Stimulated activated CD8-positive, alpha-beta memory T cell treated with anti-CD3 and anti-CD28 coated beads, Interleukin-4, amount 100 ng/mL, for 48 hours (primary cell): ENCODE results near the gene IP6K1.
"Not testable (repeated sequence)": the region's sequence is repeated elsewhere in the genome, so short reads cannot be mapped to it uniquely, and the experiment has no call there.

ENCODE experiments used
- DNase-seq: peaks from one replicate; pipeline ENCODE4 v3.0.0-alpha.2; 2020

The IP6K1 gene

DNA sequence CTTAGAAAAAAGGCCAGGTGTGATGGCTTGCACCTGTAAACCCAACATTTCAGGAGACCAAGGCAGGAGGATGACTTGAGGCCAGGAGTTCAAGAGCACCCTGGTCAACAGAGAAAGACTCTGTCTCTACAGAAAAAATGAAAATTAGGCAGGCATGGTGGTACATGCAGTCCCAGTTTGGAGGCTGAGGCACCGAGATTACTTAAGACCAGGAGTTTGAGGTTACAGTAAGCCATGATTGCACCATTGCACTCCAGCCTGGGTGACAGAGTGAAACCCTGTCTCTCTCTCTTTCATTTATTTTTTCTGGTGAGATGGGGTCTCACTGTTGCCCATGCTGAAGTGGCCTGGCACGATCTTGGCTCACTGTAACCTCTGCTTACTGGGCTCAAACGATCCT, 24.7 kb downstream of the IP6K1 start:
- DNase-seq = no peak

DNA sequence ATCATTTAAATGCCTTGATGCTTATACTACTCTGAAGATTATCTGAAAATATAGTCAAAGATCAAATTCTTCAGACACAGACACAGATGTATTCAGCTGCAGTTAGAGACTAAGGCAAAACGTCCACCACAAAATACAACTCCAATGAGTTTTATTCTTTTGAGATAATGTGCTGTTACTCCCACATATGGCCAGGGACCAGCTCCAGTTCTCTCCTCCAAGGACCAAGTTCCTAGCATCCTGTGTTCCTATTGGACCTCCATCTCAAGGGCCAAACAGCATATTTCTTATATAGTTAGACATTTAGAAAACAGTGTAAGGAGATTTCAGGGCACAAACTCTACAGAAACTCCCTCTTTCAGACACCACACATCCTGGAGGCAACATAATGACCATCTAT, 27.1 kb downstream of the IP6K1 start:
- no peak for DNase-seq

DNA sequence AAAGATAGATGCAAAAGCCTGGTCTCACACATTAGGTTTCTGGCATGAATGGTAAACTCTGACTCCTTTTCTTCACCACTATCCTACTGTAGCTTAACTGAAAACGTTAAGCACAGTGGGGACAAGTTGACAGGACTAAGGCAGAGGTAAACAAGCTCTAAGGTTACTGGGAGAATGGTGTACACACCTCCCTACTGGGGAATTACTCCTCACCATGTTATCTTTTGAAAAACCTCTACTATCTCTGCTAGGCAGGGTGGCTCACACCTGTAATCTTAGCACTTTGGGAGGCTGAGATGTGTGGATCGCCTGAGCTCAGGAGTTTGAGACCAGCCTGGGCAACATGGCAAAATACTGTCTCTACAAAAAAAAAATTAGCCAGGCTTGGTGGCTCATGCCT, 29.1 kb downstream of the IP6K1 start:
- no peak for DNase-seq

DNA sequence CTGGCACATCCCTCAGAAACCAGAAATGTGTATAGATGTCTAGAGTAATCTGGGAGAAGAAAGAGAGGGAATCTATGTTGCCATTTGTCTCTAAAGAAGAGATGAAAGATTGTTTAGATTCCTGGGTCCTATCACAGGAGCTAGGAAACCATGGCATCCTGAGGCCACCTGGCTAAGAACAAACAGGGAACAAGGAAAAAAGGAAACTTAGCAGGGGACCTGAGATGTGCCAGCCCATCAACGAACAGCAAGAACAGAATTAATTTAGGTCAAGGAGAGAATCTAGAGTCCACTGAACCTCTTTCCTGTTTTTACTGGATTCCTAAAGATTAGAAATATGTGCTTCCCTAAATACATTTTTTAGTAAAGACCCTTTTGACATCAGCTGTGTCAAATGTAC, 30.3 kb downstream of the IP6K1 start:
- no peak for DNase-seq

DNA sequence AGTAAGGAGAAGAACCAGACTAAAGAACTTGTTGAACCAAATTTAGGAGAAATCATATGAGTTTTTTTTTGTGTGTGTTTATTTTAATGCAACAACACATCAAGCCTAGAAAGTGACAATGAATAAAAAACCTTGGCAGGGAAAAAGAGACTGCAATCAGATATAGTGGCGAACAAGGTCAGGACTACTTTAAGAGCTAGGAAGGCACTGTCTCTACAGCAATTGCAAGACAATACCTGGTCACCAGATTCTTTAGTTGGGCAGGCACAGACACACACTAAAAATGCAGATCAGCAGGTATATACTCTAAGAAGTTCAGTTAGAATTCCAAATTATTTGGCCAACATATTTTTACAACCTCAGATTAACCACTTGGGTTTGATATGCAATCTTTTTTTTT, 31.8 kb downstream of the IP6K1 start:
- DNase-seq = no peak

DNA sequence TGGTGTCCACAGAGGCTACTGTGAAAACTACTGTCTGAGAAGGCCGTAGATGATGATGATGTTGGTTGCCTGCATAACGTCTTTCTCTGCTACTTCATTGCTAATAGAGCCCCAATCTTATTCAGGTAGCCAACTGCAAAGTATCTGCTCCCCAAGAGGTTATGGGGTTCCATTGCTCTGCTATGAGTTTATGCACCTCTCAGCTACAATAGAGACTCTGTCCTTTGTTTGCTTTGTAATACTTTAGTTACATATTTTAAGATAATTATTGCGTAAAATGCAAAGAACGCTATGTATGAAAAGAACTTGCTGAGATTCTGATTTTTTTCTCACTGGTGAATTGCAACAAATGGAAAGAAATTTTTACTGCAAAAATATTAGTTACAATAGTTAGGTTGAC, 34.8 kb downstream of the IP6K1 start:
- no peak for DNase-seq

DNA sequence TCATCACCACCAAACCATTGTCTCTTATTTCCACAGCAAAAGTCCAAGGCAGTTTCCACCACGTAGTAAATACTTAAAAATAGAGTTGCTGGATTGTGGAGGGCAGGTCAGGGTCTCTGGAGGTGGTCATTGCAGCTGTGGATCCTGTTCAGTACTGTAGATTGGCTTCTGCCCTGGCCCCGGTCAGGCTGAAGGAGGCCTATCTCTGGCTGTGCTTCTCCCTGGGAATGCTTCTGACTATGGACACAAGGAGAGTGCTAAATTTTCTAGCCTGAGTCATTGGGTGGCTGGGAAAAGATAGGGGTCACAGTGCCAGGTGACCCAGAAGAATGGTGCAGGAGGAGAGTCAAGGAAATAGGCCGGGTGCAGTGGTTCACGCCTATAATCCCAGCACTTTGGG, 36.3 kb downstream of the IP6K1 start:
- no peak for DNase-seq

DNA sequence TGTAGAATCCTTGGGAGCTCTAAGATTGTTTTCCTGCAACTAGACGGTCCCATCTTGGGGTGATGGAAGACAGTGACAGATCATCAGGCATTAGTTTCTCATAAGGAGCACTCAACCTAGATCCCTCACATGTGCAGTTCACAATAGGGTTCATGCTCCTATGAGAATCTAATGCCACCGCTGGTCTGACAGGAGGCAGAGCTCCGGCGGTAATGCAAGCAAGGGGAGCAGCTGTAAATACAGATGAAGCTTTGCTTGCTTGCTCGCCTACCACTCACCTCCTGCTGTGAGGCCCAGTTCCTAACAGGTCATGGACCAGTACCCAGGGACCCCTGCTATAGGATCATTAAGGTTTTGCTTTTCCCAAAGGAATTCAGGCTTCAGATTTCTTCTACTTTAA, 37.5 kb downstream of the IP6K1 start:
- not testable (repeated sequence) for DNase-seq

DNA sequence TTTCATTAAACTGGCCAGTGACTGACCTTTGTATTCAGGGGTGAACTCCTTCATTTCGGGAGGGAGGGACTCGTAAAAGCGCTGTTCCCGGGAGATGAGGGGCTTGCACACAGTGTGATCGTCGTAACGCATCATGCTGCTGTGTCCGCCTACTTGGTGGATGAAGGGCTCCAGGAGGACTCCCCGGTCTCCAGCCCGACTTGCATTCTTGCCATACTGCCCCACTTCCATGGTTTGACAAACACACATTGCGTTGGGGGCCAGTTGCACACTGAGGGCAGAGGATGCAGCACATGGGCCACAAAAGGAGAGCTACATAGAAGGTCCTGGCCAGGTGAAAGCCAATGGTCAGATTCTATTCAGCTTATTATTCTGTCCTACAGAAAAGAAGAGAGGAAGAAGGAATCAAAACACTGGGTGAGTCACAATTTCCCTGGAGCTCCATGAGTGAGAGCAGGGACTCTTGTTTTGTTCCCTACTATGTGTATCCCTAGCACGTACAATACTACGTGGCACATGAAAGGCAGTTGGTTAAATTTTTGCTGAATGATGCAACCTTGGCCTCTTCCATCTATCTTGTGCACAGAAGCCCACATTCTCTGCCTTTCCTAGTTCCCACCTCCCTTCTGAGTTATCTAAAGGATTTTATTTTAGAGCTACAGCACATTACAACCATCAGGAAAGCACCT, 38.4 kb downstream of the IP6K1 start:
- DNase-seq = no peak

DNA sequence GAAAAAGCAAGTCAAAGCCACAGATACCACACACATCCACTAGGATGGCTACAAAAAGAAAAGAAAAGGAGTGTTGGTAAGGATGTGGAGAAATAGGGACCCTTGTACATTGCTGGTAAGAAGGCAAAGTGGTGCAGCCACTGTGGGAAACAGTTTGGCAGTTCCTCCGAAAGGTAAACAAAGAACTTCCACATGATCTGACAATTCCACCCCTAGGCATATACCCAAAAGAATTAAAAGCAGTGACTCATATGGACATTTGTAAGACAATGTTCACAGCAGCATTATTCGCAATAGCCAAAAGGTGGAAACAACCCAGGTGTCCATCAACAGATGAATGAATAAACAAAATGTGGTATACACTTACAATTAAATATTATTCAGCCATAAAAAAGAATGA, 40.4 kb downstream of the IP6K1 start:
- DNase-seq = no peak

DNA sequence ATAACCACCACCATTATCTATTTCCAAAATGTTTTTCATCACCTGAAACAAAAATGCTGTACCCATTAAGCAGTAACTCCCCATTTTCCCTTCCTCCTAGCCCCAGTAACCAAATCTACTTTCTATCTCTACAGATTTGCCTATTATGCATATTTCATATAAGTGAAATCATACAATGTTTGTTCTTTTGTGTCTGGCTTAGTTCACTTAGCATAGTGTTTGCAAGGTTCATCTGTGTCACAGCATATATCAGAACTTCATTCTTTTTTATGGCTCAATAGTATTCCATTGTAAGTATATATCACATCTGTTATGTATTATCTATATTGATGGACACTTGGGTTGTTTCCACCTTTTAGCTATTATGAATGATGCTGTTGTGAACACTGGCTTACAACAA, 45.9 kb downstream of the IP6K1 start:
- no peak for DNase-seq

DNA sequence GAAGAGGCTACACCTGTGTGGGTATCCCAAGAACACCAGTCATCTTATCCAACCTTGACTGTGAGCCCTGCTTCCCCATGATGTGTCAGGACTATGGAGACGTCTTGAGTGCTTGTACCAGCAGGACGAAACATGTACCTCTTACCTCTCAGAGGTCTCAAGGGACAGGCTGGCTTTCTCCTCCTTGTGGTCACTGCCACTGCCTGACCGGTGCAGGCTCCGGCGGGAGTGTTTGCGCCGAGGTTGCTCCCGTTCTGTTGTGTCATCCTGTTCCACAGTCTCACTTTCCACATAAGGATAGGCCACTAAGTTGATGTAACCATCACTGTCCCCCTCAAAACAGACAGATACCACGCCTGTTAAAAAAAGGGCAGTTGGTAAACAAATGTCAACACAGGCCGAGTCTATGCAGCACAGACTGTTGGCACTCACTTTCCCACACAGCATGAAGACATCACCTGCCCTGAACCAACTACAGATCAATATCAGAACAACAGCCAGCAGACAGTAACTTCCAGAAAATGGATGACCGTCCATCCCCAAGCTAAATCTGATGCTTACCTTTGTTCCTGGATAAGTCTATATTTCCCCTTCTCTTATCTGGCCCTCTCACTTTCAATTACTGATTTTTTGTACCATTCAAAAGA, 48.2 kb downstream of the IP6K1 start:
- no peak for DNase-seq

DNA sequence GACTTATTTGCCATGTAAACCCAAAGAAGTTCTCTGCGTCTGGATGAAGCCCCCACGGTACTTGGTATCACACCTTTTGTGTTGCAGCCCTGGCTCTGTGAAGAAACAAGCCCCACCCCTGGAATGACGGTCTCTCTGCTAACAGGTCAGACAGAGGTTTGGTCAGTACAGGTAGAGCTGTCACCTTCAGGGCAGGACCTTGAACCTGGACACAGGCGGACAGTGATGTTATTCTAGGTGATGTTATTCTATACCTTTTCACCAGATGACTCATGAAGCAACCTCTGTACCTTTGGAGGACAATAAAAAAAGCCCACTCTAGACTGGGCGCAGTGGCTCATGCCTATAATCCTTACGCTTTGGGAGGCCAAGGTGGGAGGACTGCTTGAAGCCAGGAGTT, 51.6 kb downstream of the IP6K1 start:
- no peak for DNase-seq

DNA sequence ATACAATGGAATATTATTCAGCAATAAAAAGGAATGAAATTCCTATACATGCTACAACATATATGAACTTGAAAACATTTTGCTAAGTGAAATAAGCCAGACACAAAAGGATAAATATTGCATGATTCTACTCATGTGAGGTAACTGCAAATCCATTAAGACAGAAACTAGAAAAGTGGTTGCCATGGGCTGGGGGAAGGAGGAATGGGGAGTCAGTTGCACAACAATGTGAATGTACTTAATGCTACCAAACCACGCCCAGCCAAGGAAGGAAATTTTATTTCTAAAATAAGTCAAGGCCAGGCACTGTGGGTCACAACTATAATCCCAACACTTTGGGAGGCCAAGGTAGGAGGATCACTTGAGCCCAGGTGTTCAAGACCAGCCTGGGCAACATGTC, 52.8 kb downstream of the IP6K1 start:
- no peak for DNase-seq

DNA sequence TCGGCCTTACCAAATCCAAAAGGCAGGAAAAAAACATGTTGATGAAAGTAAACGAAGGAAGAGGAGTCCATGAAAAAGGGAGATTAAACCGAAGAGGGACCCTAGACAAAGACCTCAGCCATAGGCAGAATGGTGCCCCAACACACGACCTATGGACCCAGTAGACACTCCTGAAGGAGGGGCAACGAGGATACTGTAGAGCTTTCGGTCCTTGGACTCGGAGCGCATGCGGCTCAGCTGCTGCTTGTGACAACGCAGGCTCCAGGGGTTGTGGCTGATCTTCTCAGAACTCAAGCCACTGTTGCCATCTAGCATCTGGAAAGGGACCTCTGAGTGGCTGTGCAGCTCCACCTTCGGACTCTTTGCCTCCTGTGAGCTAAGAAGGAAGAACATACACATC, 53.7 kb downstream of the IP6K1 start:
- no peak for DNase-seq

DNA sequence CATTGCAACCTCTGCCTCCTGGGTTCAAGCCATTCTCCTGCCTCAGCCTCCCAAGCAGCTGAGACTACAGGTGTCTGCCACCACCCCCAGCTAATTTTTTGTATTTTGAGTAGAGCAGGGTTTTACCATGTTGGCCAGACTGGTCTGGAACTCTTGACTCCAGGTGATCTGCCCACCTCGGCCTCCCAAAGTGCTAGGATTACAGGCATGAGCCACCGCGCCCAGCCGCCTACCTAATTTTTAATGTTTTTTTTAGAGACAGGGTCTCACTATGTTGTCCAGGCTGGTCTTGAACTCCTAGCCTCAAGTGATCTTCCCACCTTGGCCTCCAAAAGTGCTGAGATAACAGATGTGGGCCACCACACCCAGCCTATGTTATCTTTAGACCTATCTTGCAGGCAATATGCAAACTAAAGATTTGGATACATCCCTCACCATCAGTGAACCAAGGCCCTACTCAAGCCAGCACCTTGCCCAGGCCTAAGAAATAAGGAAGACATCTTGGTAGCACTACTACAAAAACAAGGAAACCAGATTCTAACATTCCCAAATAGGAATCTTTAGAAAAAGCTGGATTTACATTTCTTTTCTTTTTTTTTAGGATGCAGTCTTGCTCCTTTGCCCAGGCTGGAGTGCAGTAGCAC, 56.3 kb downstream of the IP6K1 start:
- DNase-seq = no peak

DNA sequence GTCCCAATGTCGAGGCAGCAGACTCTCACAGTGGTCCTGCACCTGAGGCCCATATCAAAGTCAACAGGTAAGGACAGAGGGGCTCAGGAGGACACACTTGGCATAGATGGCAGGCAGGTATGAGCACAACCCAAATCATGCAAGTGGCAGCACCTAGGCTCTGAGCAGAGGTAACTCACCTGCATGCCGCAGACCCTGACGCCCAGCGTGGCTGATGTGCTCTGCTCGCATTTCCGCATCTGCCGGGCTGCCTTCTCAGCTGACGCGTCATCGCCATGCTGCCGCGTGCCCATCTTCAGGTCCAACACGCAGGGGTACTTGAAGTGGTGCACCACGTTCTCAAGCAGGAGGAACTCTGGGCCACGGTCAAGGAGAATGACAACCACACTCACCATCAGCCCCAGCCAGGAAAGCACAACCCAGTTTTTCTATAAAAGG, 58.4 kb downstream of the IP6K1 start:
- DNase-seq = no peak

DNA sequence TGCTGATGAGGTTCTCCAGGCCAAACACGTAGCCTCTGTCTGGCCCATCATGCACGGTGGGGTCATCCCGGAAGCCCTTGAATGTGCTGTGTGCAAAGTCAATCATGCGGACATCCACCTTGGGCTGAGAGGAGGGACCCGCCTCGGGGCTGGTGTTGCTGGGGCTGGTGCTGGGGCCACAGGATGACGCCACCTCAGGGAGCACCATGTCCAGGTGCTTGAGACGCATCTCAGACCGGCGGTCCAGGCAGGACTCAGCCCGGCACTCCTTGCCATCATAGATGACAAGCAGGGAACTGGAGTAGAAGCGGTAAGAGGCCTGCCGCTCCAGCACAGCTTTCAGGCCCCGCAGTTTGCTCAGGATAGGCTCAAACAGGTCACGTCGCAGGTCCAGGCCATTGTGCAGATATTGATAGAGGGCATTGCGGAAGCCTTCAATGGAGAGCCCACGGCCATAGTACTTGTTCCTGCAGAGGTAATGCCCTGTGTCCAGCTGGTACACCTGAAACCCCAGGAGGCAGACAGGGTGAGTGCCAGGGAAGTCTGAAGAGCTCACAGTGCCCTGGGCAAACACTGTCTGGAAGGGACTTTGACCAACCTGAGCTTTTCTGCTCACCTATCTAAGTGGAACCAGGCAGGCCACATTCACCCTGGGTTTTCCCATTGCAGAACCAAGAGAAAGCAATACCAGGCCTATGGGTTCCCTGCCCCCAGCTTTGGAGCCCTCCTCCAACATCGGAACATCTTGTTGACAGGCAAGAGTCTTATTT, 59.0 kb downstream of the IP6K1 start:
- no peak for DNase-seq

DNA sequence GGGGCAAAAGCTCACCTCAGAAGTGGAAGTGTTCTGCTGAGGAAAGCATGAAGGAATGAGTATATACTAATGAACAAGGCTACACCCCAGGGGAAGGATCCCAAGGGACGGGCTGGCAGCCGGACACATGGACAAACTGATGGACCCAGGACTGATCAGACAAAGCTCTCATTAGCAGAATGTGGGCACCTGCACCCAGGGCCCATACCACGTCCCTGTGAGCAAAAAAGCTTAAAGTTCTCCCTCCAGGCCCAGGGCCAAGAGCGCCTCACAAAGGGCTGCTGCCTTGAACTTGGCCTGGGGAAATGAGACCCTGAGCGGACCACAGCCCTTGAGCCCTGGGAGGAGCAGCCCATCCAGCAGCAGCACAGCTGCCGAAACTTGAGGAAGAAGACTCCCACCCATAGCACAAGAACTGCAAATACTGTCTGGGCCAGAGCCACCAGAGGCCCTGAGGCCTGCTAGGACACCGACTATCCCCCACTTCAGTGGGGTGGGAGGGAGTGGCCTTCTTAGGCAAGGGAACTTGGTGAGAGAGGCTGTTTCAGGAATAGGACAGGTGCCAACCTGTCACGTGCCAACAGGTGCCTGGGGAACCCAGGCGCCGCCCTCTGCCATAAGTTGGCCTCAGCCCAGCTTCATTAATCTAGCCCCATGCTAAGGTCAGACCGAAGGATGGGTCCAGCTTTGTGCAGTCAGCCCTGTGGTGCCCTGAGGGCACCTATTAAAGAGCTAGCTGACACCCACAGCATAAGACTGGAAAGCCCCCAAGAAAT, 60.2 kb downstream of the IP6K1 start:
- no peak for DNase-seq

DNA sequence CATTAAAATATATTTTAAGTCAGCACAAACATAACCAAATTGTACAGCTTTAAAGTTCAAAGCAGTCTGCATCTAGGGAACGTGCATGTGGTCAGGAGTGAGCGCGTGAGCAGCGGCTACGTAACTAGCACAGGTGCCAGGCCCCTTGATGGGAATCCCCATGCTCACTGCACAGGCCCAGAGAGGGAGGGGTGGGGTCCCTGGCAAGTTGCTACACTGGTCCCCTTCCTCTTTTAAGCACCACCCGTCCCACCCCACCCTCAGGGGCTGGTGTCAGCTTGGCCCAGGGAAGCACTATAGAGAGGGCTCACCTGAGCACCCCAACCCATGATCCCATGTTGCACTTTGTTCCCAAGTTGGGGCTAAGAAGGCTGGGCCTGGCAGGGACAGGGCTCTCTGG, 61.8 kb downstream of the IP6K1 start:
- peak; percentile 47 for DNase-seq

DNA sequence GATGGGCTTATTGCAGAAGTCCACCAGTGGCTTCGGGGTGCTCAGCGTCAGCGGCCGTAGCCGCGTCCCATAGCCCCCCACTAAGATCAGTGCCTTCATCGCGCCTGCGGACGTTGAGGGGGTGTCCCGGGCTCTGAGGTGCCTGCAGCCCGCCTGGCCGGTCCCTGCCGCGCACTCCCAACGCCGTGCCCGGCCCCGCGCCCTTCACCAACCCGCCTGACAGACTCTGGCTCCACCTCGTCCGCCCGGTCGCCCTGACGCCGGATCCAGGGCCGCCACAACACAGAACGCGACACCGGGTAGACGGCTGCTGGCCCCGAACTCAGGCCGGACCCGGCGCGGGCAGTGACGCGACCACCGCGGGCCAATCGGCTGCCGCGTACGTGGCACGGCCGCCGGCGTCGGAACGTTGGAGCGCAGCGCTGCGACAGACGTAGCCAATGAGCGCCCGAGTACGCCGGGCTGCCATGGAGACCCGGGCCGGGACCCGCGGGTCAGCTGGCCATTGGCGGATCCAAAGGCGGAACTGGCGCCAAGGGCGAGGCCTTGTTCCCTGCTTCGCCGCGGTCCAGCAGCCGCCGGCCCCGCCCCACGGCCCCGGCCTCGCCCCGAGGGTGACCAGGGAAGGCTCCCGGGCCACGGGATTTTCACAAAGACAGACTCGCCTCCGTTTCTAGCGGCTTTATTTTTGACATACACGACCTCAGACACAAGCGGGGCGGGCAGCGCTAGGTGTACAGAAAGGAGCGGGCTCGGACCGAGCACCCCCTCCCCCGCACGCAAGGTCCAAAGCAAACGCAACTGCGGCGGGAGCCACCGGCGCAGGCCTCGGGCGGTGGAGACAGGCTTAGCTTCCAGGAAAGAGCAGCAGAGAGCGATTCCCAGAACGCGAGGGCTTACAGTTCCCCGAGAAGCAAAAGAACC, 62.5 kb downstream of the IP6K1 start, which contains the start of gene GMPPB:
Gene GMPPB (minus strand): TSS at position 324 of the 924 bp plus-strand sequence. CDS start 225 bp downstream, at position 99.
- peak; percentile 95 for DNase-seq

DNA sequence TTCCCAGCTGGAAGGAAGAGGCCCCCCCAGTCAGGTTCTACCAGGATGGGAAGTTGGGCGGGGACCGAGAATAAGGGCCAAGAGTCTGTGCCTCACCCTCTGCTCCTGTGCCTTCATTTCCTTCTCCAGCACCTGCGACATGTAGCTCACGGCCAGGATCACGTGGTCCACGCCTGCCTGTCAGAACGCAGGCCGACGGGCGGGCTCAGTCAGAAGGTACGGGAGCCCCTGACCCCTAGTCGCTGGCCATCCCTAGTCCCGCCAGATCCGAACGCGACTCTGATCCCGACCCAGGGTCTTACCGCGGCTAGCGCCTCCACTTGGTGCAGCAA, 63.1 kb downstream of the IP6K1 start:
- DNase-seq = peak; percentile 76
